WERI-Rb-1 (cell line): ENCODE measurements around the gene ADGRG1.

Experiments used
- DNase-seq: peaks from one replicate; pipeline ENCODE4 v3.0.0-alpha.2; 2020
- H3K27ac ChIP-seq: fragments of 250-450 bp; sonication (Bioruptor Pico); 2 replicates; pipeline ENCODE4 v1.5.1; 2020; ENCODE audit warnings: mild to moderate bottlenecking, moderate library complexity
- H3K27me3 ChIP-seq: fragments of 250-450 bp; sonication (Bioruptor Pico); 2 replicates; pipeline ENCODE4 v1.5.1; 2021; ENCODE audit warnings: mild to moderate bottlenecking, low read depth, moderate library complexity; ENCODE audit not compliant: insufficient read depth, severe bottlenecking
- H3K36me3 ChIP-seq: fragments of 250-450 bp; sonication (Bioruptor Pico); 2 replicates; pipeline ENCODE4 v1.5.1; 2020; ENCODE audit warnings: mild to moderate bottlenecking, moderate library complexity
- H3K4me3 ChIP-seq: 2 replicates; pipeline ENCODE4 v1.5.1; 2011; ENCODE audit warnings: low read depth, mild to moderate bottlenecking, control low read depth, low read length
- H3K9me3 ChIP-seq: fragments of 250-450 bp; sonication (Bioruptor Pico); 2 replicates; pipeline ENCODE4 v1.5.1; 2021; ENCODE audit warnings: mild to moderate bottlenecking, moderate library complexity; ENCODE audit not compliant: severe bottlenecking
- TF ChIP-seq, protein P1 (sequence below): IDR thresholded peaks from 2 replicates; pipeline ENCODE4 v1.5.1; 2011; ENCODE audit warnings: low read depth, mild to moderate bottlenecking, control low read depth, inconsistent platforms, low read length

The ADGRG1 gene

DNA sequence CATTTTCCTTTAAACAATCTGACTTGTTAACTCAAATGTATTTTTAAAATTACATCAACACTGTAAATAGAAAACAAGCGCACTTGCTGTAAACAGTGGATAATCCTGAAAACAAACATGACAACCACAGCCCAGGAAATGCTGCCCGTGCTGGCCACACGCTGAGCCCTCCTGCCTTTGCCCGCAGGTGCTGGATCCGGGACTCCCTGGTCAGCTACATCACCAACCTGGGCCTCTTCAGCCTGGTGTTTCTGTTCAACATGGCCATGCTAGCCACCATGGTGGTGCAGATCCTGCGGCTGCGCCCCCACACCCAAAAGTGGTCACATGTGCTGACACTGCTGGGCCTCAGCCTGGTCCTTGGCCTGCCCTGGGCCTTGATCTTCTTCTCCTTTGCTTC lies 33.1 kb downstream of the ADGRG1 start:
- Histone ChIP-seq H3K36me3 (no peaks in the 10 kb centered on the region), H3K9me3 (no peaks in the 10 kb centered on the region), H3K27ac (no peak overlapping the region), H3K27me3 (no peaks in the 10 kb centered on the region), H3K4me3 (no peak overlapping the region)
- no peak for DNase-seq
- TF ChIP-seq, protein P1, sequence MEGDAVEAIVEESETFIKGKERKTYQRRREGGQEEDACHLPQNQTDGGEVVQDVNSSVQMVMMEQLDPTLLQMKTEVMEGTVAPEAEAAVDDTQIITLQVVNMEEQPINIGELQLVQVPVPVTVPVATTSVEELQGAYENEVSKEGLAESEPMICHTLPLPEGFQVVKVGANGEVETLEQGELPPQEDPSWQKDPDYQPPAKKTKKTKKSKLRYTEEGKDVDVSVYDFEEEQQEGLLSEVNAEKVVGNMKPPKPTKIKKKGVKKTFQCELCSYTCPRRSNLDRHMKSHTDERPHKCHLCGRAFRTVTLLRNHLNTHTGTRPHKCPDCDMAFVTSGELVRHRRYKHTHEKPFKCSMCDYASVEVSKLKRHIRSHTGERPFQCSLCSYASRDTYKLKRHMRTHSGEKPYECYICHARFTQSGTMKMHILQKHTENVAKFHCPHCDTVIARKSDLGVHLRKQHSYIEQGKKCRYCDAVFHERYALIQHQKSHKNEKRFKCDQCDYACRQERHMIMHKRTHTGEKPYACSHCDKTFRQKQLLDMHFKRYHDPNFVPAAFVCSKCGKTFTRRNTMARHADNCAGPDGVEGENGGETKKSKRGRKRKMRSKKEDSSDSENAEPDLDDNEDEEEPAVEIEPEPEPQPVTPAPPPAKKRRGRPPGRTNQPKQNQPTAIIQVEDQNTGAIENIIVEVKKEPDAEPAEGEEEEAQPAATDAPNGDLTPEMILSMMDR, result no peak

DNA sequence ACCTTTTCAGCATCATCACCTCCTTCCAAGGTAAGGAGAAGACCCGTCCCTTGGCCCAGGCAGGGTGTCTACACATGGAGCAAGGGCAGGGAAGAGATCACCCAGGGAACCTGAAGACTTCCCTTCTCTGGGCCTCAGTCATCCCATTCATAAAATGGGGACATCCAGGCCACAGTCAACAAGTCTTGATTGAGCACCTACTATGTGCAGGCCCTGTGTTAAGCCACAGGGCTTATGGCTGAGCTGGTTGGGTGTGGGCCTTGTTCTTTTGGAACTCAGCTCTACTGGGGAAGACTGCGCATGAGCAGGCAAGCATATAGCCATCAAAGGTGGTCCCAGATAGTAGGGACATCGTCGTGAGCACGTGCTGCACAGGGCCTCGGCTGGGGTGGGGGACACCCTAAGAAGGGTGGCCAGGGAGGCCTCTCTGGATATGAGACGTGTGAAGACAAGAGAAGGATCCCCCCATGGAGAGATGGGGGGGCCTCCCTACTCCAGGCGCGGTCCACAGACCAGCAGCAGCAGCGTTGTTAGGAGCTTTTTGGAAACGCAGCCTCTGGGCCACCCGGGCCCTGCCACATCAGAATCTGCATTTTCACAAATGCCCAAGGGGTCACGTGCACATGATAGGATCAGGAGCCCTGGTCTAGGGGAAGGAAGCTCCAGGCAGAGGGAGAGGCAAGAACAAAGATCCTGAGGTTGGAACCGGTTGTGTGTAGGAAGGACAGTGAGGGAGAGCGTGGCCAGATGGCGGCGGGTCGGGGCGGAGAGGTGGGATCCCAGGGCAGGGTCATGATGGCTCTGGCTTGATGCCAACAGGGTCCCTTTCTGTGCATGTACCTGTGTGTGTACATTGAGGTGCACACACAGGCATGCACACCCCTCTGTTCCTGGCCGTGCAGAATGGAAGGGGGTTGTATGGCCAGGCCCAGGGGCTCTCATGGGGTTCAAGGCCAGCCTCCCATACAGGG lies 33.8 kb downstream of the ADGRG1 start:
- no peak overlapping the region for H3K4me3 ChIP-seq
- no peaks in the 10 kb centered on the region for H3K9me3 ChIP-seq
- H3K27me3 ChIP-seq, result no peaks in the 10 kb centered on the region
- H3K27ac ChIP-seq, result no peak overlapping the region
- DNase-seq, result no peak
- no peaks in the 10 kb centered on the region for H3K36me3 ChIP-seq
- TF ChIP-seq, protein P1, result no peak

DNA sequence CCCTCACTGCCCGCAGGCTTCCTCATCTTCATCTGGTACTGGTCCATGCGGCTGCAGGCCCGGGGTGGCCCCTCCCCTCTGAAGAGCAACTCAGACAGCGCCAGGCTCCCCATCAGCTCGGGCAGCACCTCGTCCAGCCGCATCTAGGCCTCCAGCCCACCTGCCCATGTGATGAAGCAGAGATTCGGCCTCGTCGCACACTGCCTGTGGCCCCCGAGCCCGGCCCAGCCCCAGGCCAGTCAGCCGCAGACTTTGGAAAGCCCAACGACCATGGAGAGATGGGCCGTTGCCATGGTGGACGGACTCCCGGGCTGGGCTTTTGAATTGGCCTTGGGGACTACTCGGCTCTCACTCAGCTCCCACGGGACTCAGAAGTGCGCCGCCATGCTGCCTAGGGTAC lies 35.0 kb downstream of the ADGRG1 start:
- H3K27ac ChIP-seq, result no peak overlapping the region

DNA sequence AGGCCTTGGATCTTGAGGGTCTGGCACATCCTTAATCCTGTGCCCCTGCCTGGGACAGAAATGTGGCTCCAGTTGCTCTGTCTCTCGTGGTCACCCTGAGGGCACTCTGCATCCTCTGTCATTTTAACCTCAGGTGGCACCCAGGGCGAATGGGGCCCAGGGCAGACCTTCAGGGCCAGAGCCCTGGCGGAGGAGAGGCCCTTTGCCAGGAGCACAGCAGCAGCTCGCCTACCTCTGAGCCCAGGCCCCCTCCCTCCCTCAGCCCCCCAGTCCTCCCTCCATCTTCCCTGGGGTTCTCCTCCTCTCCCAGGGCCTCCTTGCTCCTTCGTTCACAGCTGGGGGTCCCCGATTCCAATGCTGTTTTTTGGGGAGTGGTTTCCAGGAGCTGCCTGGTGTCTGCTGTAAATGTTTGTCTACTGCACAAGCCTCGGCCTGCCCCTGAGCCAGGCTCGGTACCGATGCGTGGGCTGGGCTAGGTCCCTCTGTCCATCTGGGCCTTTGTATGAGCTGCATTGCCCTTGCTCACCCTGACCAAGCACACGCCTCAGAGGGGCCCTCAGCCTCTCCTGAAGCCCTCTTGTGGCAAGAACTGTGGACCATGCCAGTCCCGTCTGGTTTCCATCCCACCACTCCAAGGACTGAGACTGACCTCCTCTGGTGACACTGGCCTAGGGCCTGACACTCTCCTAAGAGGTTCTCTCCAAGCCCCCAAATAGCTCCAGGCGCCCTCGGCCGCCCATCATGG lies 35.7 kb downstream of the ADGRG1 start:
- no peak for DNase-seq
- no peaks in the 10 kb centered on the region for H3K9me3 ChIP-seq
- no peak overlapping the region for H3K4me3 ChIP-seq
- H3K27ac ChIP-seq, result no peak overlapping the region
- H3K27me3 ChIP-seq, result no peaks in the 10 kb centered on the region
- H3K36me3 ChIP-seq, result no peaks in the 10 kb centered on the region
- TF ChIP-seq, protein P1, result peak; percentile 48

More for the DNA sequence above, 35.0 kb downstream of the ADGRG1 start:
- no peaks in the 10 kb centered on the region for H3K9me3 ChIP-seq
- no peak overlapping the region for H3K4me3 ChIP-seq
- H3K27me3 ChIP-seq, result no peaks in the 10 kb centered on the region
- no peaks in the 10 kb centered on the region for H3K36me3 ChIP-seq
- no peak for DNase-seq
- TF ChIP-seq, protein P1, result no peak

DNA sequence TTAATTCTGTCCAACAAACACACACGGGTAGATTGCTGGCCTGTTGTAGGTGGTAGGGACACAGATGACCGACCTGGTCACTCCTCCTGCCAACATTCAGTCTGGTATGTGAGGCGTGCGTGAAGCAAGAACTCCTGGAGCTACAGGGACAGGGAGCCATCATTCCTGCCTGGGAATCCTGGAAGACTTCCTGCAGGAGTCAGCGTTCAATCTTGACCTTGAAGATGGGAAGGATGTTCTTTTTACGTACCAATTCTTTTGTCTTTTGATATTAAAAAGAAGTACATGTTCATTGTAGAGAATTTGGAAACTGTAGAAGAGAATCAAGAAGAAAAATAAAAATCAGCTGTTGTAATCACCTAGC lies 36.2 kb downstream of the ADGRG1 start:
- Histone ChIP-seq H3K4me3 (no peak overlapping the region), H3K9me3 (no peaks in the 10 kb centered on the region), H3K36me3 (no peaks in the 10 kb centered on the region), H3K27me3 (no peaks in the 10 kb centered on the region), H3K27ac (no peak overlapping the region)
- TF ChIP-seq, protein P1, result no peak
- DNase-seq, result no peak
